H1 (cell line): ENCODE measurements around the gene USP54. TPM values are rescaled to one million over a fixed set of nuclear protein-coding genes. Genes with fewer than 3 reads are reported as not detected.

Source experiments
- ATF3 ChIP-seq: IDR thresholded peaks from 2 replicates; pipeline ENCODE4 v1.6.1; 2011; ENCODE audit warnings: low read depth, mild to moderate bottlenecking, low read length; ENCODE audit not compliant: insufficient read depth
- NRF1 ChIP-seq: IDR thresholded peaks from 2 replicates; pipeline ENCODE4 v1.6.1; 2011; ENCODE audit warnings: mild to moderate bottlenecking, low read depth, low read length, improper control_type of control experiment
- POLR2AphosphoS5 ChIP-seq: IDR thresholded peaks from 2 replicates; pipeline ENCODE4 v1.6.1; 2011; ENCODE audit warnings: low read depth, low read length
- SP1 ChIP-seq: IDR thresholded peaks from 2 replicates; pipeline ENCODE4 v1.6.1; 2011; ENCODE audit warnings: low read depth, low read length
- YY1 ChIP-seq: IDR thresholded peaks from 2 replicates; pipeline ENCODE4 v1.6.1; 2011; ENCODE audit warnings: low read depth, mild to moderate bottlenecking, low read length
- polyA plus RNA-seq, 7 experiments: library from polyadenylated mRNA; depleted of rRNA in 3 of 7; stranded (reverse) in 5 of 7; unstranded in 2 of 7; fragments of >200 nt in 5 of 7; fragments of 200-250 nt in 2 of 7; gene quantifications; 1 replicate in 5 of 7; 2 replicates in 1 of 7; 4 replicates in 1 of 7; pipeline versions ENCODE4 v1.2.1 to v1.2.3, GENCODE V29; 2011 to 2013; ENCODE audit warnings: missing spikeins in 2 of 7, mixed read lengths in 2 of 7
- total RNA-seq: library from RNA; stranded (reverse); fragmentation: NEBNext Ultra II Directional; extraction: Animal tissue kit (Norgen Biotek cat#: 25700); gene quantifications from 2 replicates; pipeline ENCODE4 v1.2.1, GENCODE V29; 2021

The USP54 gene
- total and polyA plus RNA-seq, 2 of the 8 experiments (the other 6 are each of a cell fraction or from before 2014, with no cell fraction given) = 46.2 to 65.6 TPM

- TF ChIP-seq YY1 = no peak
- TF ChIP-seq SP1 = no peak
- TF ChIP-seq ATF3 = no peak
- TF ChIP-seq NRF1 = no peak
- no peak for TF ChIP-seq POLR2AphosphoS5
Measured at GRCh38 chr10:73561192-73561591, 29.9 kb downstream of the USP54 start (continued).
